Testis (tissue), 2 donors: ENCODE results near the gene B4GALT1.

ENCODE experiments used
- POLR2A ChIP-seq: fragments of 450-650 bp; IDR thresholded peaks from one replicate; pipeline ENCODE4 v1.6.1; 2017; ENCODE audit warnings: antibody characterized with exemption, mild to moderate bottlenecking, moderate library complexity
- TF ChIP-seq, protein P1 (sequence below), 3 experiments: fragments of 450-650 bp in 2 of 3; fragments of 200-600 bp in 1 of 3; sonication (generic) in 1 of 3; IDR thresholded peaks; one replicate each; pipeline ENCODE4 v1.5.1; 2016 to 2019; ENCODE audit warnings: antibody characterized with exemption in 3 of 3, mild to moderate bottlenecking in 2 of 3, moderate library complexity in 1 of 3

DNA sequence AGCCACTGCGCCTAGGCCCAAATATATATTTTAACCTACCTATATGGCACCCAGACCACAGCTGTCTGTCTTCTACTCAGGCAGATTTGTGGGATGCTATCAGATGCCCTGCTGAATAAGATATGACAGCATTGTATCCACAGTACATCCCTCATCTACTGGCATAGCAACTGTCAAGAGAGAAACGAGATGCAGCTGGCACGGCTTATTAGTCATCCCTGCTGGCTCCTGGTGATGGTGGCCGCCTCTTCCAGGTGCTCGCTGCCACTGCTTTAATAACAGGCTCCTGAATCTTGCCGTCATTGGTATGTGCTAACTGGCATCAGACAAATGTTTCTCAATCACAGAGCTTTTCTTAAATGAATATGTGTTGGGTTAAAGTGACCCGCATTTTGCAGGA lies 34.0 kb downstream of the B4GALT1 start:
- TF ChIP-seq, protein P1, sequence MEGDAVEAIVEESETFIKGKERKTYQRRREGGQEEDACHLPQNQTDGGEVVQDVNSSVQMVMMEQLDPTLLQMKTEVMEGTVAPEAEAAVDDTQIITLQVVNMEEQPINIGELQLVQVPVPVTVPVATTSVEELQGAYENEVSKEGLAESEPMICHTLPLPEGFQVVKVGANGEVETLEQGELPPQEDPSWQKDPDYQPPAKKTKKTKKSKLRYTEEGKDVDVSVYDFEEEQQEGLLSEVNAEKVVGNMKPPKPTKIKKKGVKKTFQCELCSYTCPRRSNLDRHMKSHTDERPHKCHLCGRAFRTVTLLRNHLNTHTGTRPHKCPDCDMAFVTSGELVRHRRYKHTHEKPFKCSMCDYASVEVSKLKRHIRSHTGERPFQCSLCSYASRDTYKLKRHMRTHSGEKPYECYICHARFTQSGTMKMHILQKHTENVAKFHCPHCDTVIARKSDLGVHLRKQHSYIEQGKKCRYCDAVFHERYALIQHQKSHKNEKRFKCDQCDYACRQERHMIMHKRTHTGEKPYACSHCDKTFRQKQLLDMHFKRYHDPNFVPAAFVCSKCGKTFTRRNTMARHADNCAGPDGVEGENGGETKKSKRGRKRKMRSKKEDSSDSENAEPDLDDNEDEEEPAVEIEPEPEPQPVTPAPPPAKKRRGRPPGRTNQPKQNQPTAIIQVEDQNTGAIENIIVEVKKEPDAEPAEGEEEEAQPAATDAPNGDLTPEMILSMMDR (IDR thresholded peaks at IDR 0.05): no peak
- TF ChIP-seq POLR2A: no peak
